Natural killer cell (primary cell): ENCODE measurements around the gene AKAP11. TPM values are rescaled to one million over a fixed set of nuclear protein-coding genes. Genes with fewer than 3 reads are reported as not detected.

Experiments used
- ATAC-seq, 3 donors: fragments of 150-1000 bp in 2 of 3; fragments of 200-7000 bp in 1 of 3; cut with Tn5 transposase; 1 replicate in 1 of 3; 2 replicates in 2 of 3; pipeline ENCODE4 v1.10.0; 2021; ENCODE audit warnings: mild to moderate bottlenecking in 2 of 3, moderate library complexity in 2 of 3
- DNase-seq, 2 donors: peaks; one replicate each; pipeline versions ENCODE4 v3.0.0 to v3.0.0-alpha.2; 2013 to 2021; ENCODE audit warnings: mixed read lengths in 1 of 2
- H3K27ac ChIP-seq: one replicate; pipeline ENCODE4 v1.5.1; 2013; ENCODE audit warnings: mild to moderate bottlenecking, low read length
- H3K27me3 ChIP-seq: one replicate; pipeline ENCODE4 v1.6.1; 2013; ENCODE audit warnings: low read length; ENCODE audit not compliant: control insufficient read depth, insufficient read depth
- H3K36me3 ChIP-seq: one replicate; pipeline ENCODE4 v1.6.1; 2013; ENCODE audit warnings: low read length; ENCODE audit not compliant: control insufficient read depth, insufficient read depth
- H3K4me1 ChIP-seq: one replicate; pipeline ENCODE4 v1.6.1; 2013; ENCODE audit warnings: low read length; ENCODE audit not compliant: control insufficient read depth, insufficient read depth
- H3K4me3 ChIP-seq: one replicate; pipeline ENCODE4 v1.5.1; 2013; ENCODE audit warnings: low read length
- H3K9me3 ChIP-seq: one replicate; pipeline ENCODE4 v1.6.1; 2013; ENCODE audit warnings: low read length; ENCODE audit not compliant: control insufficient read depth, insufficient read depth
- H3K27ac Mint-ChIP-seq, 2 donors: one replicate each; pipeline ENCODE4 v1.8.0; 2022; ENCODE audit warnings: mild to moderate bottlenecking in 2 of 2, mixed read lengths in 2 of 2, moderate library complexity in 1 of 2
- H3K27me3 Mint-ChIP-seq, 2 donors: one replicate each; pipeline ENCODE4 v1.8.0; 2022; ENCODE audit warnings: low read depth in 2 of 2, mixed read lengths in 2 of 2
- H3K36me3 Mint-ChIP-seq: one replicate; pipeline ENCODE4 v1.8.0; 2022; ENCODE audit warnings: mixed read lengths
- H3K4me1 Mint-ChIP-seq, 2 donors: one replicate each; pipeline ENCODE4 v1.8.0; 2022; ENCODE audit warnings: mixed read lengths in 2 of 2
- H3K4me3 Mint-ChIP-seq: one replicate; pipeline ENCODE4 v1.8.0; 2022; ENCODE audit warnings: mild to moderate bottlenecking, moderate library complexity, mixed read lengths
- H3K9me3 Mint-ChIP-seq, 2 donors: one replicate each; pipeline ENCODE4 v1.8.0; 2022; ENCODE audit warnings: mixed read lengths in 2 of 2
- WGBS: methylation state at CpG from one replicate; pipeline ENCODE4 v1.1.7; 2013; ENCODE audit warnings: missing lambda C conversion rate; ENCODE audit not compliant: insufficient coverage; 5-methylcytosine and 5-hydroxymethylcytosine counted together
- intact Hi-C: fragments of 100-400 bp; cut with micrococcal nuclease; formaldehyde crosslinking; loops from one replicate; pipeline ENCODE4 v1.14.2; 2022
- total RNA-seq, 4 donors: library from RNA; stranded (reverse); fragments of 120-200 nt in 1 of 4; gene quantifications; one replicate each; pipeline versions ENCODE4 v1.2.3 to v1.2.4, GENCODE V29; 2013 to 2022
- TF ChIP-seq, protein P1 (sequence below): fragments of 200-600 bp; IDR thresholded peaks from one replicate; pipeline ENCODE4 v1.8.0; 2022; ENCODE audit warnings: antibody characterized with exemption

Gene AKAP11
- total RNA-seq, 3 donors from 2014 or later (not counting 1 experiment from before 2014, with no cell fraction given) = 23.6 to 31.9 (median 26.8) TPM

DNA sequence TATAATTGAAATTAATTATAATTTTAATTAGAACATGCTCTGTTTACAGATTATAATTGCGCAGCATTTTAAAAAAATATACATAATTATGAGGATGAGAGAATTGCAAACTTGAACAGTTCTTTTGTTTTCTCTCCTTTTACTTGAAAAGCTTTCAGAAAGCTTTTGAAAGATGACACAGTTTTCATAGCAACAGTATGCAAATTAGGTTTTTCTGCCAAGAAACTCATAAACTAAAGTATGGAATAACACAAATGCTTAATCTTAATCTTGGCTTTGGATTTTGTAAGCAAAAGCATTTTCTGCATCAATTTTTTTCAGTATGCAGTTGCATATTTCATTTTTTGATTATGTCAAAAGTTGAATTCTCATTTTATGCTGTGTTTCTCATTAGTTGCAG is 32.8 kb upstream of the AKAP11 start:
- TF ChIP-seq, protein P1, sequence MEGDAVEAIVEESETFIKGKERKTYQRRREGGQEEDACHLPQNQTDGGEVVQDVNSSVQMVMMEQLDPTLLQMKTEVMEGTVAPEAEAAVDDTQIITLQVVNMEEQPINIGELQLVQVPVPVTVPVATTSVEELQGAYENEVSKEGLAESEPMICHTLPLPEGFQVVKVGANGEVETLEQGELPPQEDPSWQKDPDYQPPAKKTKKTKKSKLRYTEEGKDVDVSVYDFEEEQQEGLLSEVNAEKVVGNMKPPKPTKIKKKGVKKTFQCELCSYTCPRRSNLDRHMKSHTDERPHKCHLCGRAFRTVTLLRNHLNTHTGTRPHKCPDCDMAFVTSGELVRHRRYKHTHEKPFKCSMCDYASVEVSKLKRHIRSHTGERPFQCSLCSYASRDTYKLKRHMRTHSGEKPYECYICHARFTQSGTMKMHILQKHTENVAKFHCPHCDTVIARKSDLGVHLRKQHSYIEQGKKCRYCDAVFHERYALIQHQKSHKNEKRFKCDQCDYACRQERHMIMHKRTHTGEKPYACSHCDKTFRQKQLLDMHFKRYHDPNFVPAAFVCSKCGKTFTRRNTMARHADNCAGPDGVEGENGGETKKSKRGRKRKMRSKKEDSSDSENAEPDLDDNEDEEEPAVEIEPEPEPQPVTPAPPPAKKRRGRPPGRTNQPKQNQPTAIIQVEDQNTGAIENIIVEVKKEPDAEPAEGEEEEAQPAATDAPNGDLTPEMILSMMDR = no peak

DNA sequence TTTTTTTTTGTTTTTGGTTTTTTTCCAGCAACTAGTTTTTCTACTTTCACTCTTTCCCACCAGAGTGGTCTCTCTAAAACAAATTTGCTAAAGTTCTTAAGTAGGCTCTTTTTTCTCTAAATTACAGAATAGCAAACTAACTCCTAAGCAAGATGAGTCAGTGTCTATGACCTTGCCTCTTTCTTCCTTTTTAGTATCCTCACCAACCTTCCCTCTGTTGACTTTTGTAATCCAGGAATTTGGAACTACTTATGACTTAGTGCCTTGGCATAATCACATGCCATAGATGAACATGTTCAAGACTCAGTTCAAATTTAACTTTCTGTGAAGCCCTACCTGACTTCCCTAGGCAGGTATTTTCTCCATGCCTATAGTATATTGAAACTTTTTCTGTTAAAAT is 32.3 kb upstream of the AKAP11 start:
- Histone ChIP-seq H3K4me3 (no peak overlapping the region), H3K27ac (no peak overlapping the region), H3K9me3 (no peaks in the 10 kb centered on the region), H3K36me3 (no peaks in the 10 kb centered on the region), H3K4me1 (no peaks in the 10 kb centered on the region), H3K27me3 (no peaks in the 10 kb centered on the region)
- Mint-ChIP-seq H3K36me3 (no peaks in the 10 kb centered on the region), H3K27me3 (peaks cover 8 to 19% of the 10 kb centered on the region in 2 donors), H3K4me1 (no peaks in the 10 kb centered on the region), H3K27ac (no peak overlapping the region), H3K9me3 (no peaks in the 10 kb centered on the region), H3K4me3 (no peak overlapping the region)
- intact Hi-C loops = no loop called here
- DNase-seq (no peak), ATAC-seq (no peak)
- TF ChIP-seq, protein P1 = no peak

More for the DNA sequence above, 32.8 kb upstream of the AKAP11 start:
- no peak overlapping the region for H3K27ac ChIP-seq
- WGBS = no CpG with 5 or more reads among the region's 1 CpG
- intact Hi-C loops = no loop called here
- H3K4me3 ChIP-seq = no peak overlapping the region
- H3K9me3 ChIP-seq = no peaks in the 10 kb centered on the region
- no peaks in the 10 kb centered on the region for H3K4me1 ChIP-seq
- peaks cover 8 to 19% of the 10 kb centered on the region in 2 donors for H3K27me3 Mint-ChIP-seq
- H3K4me1 Mint-ChIP-seq = no peaks in the 10 kb centered on the region
- no peak overlapping the region for H3K27ac Mint-ChIP-seq
- H3K36me3 ChIP-seq = no peaks in the 10 kb centered on the region
- H3K9me3 Mint-ChIP-seq = no peaks in the 10 kb centered on the region
- ATAC-seq (no peak), DNase-seq (no peak)
- no peak overlapping the region for H3K4me3 Mint-ChIP-seq
- H3K36me3 Mint-ChIP-seq = no peaks in the 10 kb centered on the region
- no peaks in the 10 kb centered on the region for H3K27me3 ChIP-seq

DNA sequence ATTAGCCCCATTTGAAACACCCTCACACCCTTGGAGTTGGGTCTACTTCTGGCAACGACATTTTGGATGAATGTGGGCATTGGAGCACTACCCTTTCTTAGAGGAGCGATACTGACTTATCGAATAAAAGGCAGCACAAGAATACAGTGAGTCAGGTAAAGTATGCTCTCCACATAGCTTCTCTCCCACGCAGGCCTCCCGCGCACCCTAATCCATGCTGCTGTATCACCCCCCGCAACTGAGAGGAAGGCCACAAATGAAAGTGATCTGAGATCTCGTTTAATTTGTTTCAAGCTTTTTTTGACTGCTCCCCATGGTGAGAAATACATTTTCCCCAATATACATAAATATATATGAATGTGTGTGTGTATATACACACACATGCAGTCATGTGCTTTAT is 25.4 kb upstream of the AKAP11 start:
- H3K36me3 Mint-ChIP-seq = no peaks in the 10 kb centered on the region
- H3K9me3 ChIP-seq = no peaks in the 10 kb centered on the region
- H3K36me3 ChIP-seq = no peaks in the 10 kb centered on the region
- no peaks in the 10 kb centered on the region for H3K9me3 Mint-ChIP-seq
- H3K27me3 Mint-ChIP-seq = peaks cover 8 to 24% of the 10 kb centered on the region in 2 donors
- H3K4me3 Mint-ChIP-seq = no peak overlapping the region
- TF ChIP-seq, protein P1 = no peak
- H3K4me1 ChIP-seq = no peaks in the 10 kb centered on the region
- ATAC-seq (no peak), DNase-seq (no peak)
- no peak overlapping the region for H3K4me3 ChIP-seq
- H3K27ac Mint-ChIP-seq = no peak overlapping the region
- H3K4me1 Mint-ChIP-seq = no peaks in the 10 kb centered on the region
- WGBS = 92% methylated on average over 7 of the region's 8 CpGs
- no peaks in the 10 kb centered on the region for H3K27me3 ChIP-seq
- no peak overlapping the region for H3K27ac ChIP-seq
- intact Hi-C loops = no loop called here

DNA sequence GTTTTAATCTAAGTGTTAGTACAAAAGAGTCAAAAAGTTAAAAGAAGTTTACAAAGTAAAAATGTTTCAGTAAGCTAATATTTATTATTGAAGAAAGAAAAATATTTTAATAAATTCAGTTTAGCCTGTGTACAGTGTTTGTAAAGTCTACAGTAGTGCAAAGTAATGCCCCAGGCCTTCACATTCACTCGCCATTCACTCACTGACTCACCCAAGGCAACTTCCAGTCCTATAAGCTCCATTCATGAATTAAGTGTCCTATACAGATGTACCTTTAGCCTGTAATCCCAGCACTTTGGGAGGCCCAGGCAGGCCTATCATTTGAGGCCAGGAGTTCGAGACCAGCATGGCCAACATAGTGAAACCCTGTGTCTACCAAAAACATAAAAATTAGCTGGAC is 24.1 kb upstream of the AKAP11 start:
- Histone ChIP-seq H3K4me1 (no peaks in the 10 kb centered on the region), H3K36me3 (no peaks in the 10 kb centered on the region), H3K4me3 (no peak overlapping the region), H3K27ac (no peak overlapping the region), H3K27me3 (no peaks in the 10 kb centered on the region), H3K9me3 (no peaks in the 10 kb centered on the region)
- no peak for ATAC-seq
- Mint-ChIP-seq H3K4me1 (no peaks in the 10 kb centered on the region), H3K27me3 (peaks cover 8 to 25% of the 10 kb centered on the region in 2 donors), H3K27ac (no peak overlapping the region), H3K9me3 (no peaks in the 10 kb centered on the region), H3K36me3 (no peaks in the 10 kb centered on the region), H3K4me3 (no peak overlapping the region)
- DNase-seq = no peak
- TF ChIP-seq, protein P1 = no peak
- 64% methylated on average over 2 of the region's 2 CpGs for WGBS
- intact Hi-C loops = no loop called here
